Mucosa of stomach (tissue), 1 donor: ENCODE results near the gene MAML3.

Experiments used
- H3K27me3 ChIP-seq: one replicate; pipeline ENCODE4 v1.7.0; 2013; ENCODE audit warnings: mild to moderate bottlenecking, low read length; ENCODE audit not compliant: control insufficient read depth, insufficient read depth
- H3K36me3 ChIP-seq: one replicate; pipeline ENCODE4 v1.7.0; 2013; ENCODE audit warnings: low read length; ENCODE audit not compliant: control insufficient read depth, insufficient read depth
- H3K4me1 ChIP-seq: one replicate; pipeline ENCODE4 v1.7.0; 2013; ENCODE audit warnings: mild to moderate bottlenecking, low read length; ENCODE audit not compliant: control insufficient read depth, insufficient read depth
- H3K4me3 ChIP-seq: one replicate; pipeline ENCODE4 v1.7.0; 2013; ENCODE audit warnings: low read length
- H3K9ac ChIP-seq: one replicate; pipeline ENCODE4 v1.7.0; 2013; ENCODE audit warnings: mild to moderate bottlenecking, low read length, moderate library complexity
- H3K9me3 ChIP-seq: one replicate; pipeline ENCODE4 v1.7.0; 2013; ENCODE audit warnings: mild to moderate bottlenecking, low read length, moderate library complexity; ENCODE audit not compliant: control insufficient read depth
- donor health status: Pancreatic carcinoma.

MAML3 gene

DNA sequence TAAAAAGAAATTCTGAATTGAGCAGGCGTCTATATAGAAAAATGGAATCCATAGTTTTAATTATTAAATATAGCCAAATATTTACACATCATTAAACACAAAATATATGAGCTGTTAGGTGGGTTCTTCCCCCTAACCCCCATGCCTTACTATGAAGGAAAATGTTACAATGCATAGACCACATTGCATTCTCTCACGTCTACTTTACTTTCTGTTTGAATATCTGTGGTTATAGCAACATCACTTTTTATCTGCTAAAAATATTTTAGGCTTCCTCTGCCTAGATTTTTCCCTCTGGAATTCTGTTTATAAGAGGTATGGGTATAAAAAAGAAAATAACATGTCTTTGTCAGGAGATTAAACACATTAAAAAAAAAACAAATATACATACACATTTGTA lies 73.1 kb downstream of the MAML3 start:
- H3K9ac ChIP-seq: no peak overlapping the region
- H3K36me3 ChIP-seq: no peaks in the 10 kb centered on the region
- H3K4me1 ChIP-seq: peaks cover 11% of the 10 kb centered on the region
- no peaks in the 10 kb centered on the region for H3K27me3 ChIP-seq
- H3K4me3 ChIP-seq: no peak overlapping the region
- no peaks in the 10 kb centered on the region for H3K9me3 ChIP-seq

DNA sequence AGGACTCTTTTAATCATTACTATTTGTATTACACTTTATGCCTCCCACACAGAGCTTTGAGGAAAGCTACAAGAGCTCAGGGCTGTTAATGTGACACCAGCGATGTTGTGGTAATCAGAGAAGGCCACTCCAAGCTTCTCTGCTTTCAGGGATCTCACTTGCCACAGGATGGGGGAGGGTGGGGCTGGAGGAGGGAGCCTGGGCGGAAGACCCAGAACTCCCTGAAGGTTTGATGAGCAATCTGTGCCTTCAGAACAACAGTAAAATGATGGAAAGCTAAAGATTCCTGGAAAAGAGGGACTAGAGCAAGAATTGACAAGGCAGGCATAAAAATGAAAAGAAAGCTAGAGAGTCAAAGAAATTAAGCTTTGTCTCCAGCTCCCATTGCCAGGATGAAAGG lies 75.6 kb downstream of the MAML3 start:
- Histone ChIP-seq H3K4me3 (no peak overlapping the region), H3K9ac (no peak overlapping the region), H3K36me3 (no peaks in the 10 kb centered on the region), H3K27me3 (no peaks in the 10 kb centered on the region), H3K9me3 (no peaks in the 10 kb centered on the region), H3K4me1 (peaks cover 11% of the 10 kb centered on the region)

DNA sequence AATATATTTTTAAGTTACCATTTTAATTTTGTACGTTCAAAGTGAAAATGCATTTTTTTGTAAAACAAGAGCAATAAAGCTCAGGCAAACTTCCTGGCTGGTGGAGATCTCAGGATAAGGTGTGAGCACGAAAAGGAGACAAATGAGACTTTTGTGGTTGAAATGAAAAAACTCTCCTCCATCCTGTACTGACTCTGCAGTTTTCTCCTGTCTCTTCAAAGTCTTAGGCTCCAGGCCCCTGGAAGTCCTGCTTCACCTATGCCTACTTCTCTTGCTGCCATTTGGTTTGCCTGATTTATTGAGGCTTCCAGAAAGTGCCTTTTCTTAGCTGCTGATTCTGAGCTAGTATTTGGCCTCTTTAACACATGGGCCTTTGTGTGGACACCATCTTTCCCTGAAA lies 77.7 kb downstream of the MAML3 start:
- H3K36me3 ChIP-seq: no peaks in the 10 kb centered on the region
- no peaks in the 10 kb centered on the region for H3K27me3 ChIP-seq
- H3K4me1 ChIP-seq: peaks cover 11% of the 10 kb centered on the region
- no peak overlapping the region for H3K4me3 ChIP-seq
- no peaks in the 10 kb centered on the region for H3K9me3 ChIP-seq
- no peak overlapping the region for H3K9ac ChIP-seq

DNA sequence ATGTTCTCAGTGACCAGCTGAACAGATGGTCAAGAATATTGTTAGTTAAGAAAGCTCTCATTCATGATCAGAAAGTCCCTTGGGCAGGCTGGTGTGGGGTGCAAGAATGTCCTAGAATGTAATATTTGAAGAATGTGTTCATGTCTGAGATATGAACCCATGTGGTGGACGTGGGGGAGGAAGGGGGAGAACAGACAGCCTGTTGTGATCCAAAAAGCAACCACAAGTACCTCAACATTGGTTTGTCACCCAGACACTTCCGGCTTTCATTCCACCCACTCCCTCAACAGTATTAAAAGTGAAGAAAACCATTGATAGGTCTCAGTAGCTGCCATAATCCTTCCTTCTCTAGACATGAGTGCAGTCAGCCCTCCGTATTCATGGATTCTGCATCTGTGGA lies 82.2 kb downstream of the MAML3 start:
- H3K9ac ChIP-seq: no peak overlapping the region
- no peak overlapping the region for H3K4me3 ChIP-seq
- no peaks in the 10 kb centered on the region for H3K27me3 ChIP-seq
- H3K9me3 ChIP-seq: no peaks in the 10 kb centered on the region
- H3K4me1 ChIP-seq: peaks cover 2% of the 10 kb centered on the region
- no peaks in the 10 kb centered on the region for H3K36me3 ChIP-seq

DNA sequence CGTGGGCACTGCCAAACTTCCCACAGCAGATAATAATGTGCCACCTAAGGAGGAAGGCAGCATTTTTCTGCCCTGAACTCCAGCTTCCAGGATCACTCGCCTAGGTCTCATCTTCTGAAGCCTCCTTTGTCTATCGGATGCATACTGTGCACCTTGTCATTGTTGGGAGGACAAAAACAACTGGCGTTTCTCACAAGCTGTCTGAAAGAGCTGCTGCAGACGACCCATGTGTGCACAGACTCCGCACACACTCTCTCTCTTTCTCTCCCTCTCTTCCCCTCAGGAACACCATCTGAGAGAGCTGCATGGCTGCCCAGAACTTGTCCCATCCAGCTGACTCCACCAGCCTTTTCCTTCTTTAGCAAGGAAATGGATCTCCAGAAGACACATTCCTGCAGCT lies 83.0 kb downstream of the MAML3 start:
- Histone ChIP-seq H3K27me3 (no peaks in the 10 kb centered on the region), H3K9ac (no peak overlapping the region), H3K4me1 (peaks cover 10% of the 10 kb centered on the region), H3K4me3 (no peak overlapping the region), H3K9me3 (no peaks in the 10 kb centered on the region), H3K36me3 (no peaks in the 10 kb centered on the region)

DNA sequence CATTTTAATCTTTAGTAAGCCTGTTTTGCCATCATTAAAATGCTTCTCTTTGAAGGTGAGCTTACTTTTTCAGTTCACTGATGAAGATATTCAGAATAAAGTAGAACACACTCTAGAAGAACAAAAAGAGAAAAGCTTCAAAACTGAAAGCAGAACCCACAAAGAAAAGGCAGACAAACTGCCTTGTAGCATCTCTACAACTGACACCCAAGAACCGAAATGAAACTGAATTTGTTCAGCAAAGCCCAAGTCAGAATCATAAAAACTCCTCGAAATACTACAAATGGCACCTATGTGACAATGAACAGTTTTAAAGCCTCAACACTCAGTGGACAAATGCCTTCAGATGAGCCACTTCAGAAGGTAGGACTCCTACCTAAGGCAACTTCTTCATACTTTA lies 83.6 kb downstream of the MAML3 start:
- H3K9me3 ChIP-seq: no peaks in the 10 kb centered on the region
- no peak overlapping the region for H3K9ac ChIP-seq
- H3K36me3 ChIP-seq: no peaks in the 10 kb centered on the region
- H3K4me3 ChIP-seq: no peak overlapping the region
- no peaks in the 10 kb centered on the region for H3K27me3 ChIP-seq
- peaks cover 15% of the 10 kb centered on the region for H3K4me1 ChIP-seq

DNA sequence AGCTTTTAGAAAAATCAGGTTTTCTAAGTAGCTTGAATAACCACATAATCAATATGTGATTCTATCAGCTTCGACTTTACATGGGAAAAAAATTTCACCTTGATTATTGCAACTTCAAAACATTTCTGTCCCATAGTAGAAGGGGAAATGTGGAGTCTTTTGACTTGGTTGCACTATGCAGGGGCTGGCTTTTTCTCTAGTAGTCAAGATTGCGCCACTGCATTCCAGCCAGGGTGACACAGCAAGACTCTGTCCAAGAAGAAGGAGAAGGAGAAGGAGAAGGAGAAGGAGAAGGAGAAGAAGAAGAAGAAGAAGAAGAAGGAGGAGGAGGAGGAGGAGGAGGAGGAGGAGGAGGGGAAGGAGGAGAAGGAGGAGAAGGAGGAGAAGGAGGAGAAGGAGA lies 84.9 kb downstream of the MAML3 start:
- Histone ChIP-seq H3K9me3 (no peaks in the 10 kb centered on the region), H3K27me3 (no peaks in the 10 kb centered on the region), H3K4me3 (no peak overlapping the region), H3K36me3 (no peaks in the 10 kb centered on the region), H3K9ac (no peak overlapping the region), H3K4me1 (peaks cover 17% of the 10 kb centered on the region)

DNA sequence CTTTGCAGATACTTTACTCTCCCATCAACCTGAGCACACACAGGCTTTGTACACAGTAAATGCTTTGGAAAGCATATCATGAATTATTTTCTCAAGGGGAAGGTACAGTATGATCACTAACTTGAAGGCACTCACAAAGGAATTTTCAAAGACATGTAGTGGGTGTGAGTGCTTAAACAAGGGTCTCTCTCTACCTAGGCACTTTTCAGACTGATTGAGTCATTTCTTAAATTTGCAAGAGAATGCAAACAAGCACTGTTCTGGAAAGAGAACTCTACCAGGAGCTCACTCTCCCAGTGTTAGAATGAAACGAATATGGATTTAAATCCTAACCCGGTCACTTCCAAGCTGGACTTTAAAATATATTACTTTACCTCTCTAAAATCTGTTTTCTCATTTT lies 85.7 kb downstream of the MAML3 start:
- no peak overlapping the region for H3K4me3 ChIP-seq
- H3K27me3 ChIP-seq: no peaks in the 10 kb centered on the region
- H3K36me3 ChIP-seq: no peaks in the 10 kb centered on the region
- peaks cover 17% of the 10 kb centered on the region for H3K4me1 ChIP-seq
- H3K9ac ChIP-seq: no peak overlapping the region
- H3K9me3 ChIP-seq: no peaks in the 10 kb centered on the region

DNA sequence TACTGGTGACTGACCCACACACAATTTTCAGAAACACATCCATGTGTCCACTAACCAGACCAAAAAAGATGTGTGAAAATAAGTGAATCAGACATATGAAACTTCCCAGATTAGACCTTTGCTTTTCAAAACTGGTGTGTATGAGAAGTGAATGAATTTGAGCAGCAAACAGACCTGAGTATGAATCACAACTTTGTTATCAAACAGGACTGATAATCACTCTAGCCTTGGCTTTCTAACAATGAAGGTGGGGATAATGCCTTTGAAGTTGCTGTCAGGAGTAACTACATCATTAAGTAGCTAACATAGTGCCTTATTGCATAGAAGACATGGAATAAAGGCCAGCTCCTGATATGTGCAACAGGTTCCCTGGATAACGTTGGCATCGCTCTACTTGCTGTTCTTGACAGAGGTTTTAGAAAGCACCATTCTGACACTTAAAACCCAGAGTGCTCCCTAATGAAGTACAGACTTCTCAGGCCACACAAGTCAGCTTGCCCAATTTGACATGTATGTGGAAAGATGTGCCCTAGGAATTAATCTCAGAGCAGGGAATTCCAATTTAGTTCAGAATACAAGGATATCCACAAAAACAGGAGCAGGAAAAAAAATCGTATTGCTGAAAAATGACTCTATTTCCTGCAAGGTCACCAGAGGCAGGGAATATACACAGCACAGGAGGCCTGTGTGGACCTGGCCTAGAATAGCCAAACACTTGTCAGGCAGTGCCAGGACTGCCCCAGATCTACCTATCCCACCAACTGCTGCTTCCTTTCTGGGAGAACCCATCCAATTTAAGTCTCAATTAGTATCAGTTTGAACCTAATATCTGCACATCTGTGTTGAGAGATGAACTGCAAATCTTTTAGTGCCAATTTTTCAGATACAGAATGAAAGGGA lies 87.7 kb downstream of the MAML3 start:
- peaks cover 32% of the 10 kb centered on the region for H3K4me1 ChIP-seq
- no peak overlapping the region for H3K4me3 ChIP-seq
- no peaks in the 10 kb centered on the region for H3K36me3 ChIP-seq
- H3K9ac ChIP-seq: no peak overlapping the region
- H3K27me3 ChIP-seq: no peaks in the 10 kb centered on the region
- H3K9me3 ChIP-seq: no peaks in the 10 kb centered on the region

DNA sequence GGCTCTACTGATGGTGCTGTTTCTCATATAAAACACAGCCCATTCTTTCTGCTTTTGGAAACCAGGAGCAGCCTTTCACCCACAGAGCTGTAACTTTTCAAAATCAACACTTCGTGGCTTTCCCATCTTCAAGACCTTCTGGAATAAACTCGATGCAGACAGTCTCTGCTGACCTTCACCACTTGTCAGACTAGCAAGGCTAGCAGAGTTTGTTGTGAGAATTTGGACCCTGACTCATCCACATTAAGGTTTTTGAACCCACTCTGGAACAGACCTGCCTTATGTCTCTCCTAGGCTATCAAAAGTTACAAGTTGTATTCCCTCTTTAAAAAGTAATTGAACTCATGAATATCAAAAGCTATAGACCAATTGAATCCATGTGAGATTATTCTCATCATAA lies 88.6 kb downstream of the MAML3 start:
- H3K9ac ChIP-seq: no peak overlapping the region
- peaks cover 38% of the 10 kb centered on the region for H3K4me1 ChIP-seq
- H3K4me3 ChIP-seq: no peak overlapping the region
- H3K36me3 ChIP-seq: no peaks in the 10 kb centered on the region
- no peaks in the 10 kb centered on the region for H3K9me3 ChIP-seq
- no peaks in the 10 kb centered on the region for H3K27me3 ChIP-seq

DNA sequence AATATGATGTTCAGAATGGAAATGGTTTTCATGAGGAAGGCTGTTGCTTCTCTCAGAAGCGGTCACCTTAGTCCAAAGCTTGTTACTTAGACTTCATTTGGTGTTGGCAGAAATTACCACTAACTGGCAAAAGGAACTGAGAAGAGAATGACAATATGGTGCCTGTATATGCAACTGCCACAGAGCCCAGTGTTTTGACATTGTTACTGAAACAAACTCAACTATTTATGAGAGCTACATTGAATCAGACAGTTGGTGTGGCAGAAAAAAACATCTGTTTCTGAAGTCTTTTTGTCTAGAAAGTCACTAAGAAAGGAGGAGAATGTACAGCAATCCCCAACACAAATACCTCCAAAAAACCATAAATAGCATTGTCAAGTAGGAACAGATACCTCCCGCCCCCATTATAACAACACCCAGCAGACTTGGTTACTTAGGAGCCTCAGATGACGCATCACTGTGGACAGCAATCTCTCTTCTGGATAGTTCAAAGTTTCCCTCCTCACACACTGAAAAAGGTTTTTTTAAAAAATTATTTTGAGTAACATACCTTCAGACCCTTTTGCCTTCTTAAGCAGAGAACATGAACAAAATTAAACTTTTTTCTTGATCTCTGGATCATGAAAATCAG lies 92.2 kb downstream of the MAML3 start:
- no peak overlapping the region for H3K4me3 ChIP-seq
- H3K27me3 ChIP-seq: no peaks in the 10 kb centered on the region
- H3K4me1 ChIP-seq: peaks cover 36% of the 10 kb centered on the region
- no peak overlapping the region for H3K9ac ChIP-seq
- H3K9me3 ChIP-seq: no peaks in the 10 kb centered on the region
- no peaks in the 10 kb centered on the region for H3K36me3 ChIP-seq

DNA sequence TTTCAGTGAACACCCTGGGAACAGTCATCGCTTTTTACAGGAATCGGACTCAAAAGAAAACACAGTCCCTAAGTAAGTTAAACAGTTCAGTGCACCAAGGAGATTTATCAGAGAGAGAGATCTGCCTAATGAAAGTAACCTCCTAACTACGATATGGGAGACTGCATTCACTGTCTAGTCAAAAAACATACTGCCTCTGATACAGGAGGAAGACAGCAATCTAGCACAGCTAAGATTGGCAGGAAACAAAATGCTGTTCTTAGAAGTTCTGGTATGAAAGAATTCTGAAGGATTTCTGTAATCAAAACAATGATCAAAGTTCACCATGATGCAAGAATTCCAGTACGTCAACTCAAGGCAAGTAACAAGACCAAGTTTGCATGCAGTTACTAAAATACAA lies 92.8 kb downstream of the MAML3 start:
- Histone ChIP-seq H3K9me3 (no peaks in the 10 kb centered on the region), H3K4me3 (no peak overlapping the region), H3K36me3 (no peaks in the 10 kb centered on the region), H3K27me3 (no peaks in the 10 kb centered on the region), H3K9ac (no peak overlapping the region), H3K4me1 (peaks cover 30% of the 10 kb centered on the region)
